ENCODE results near the gene PSMD14.

PSMD14 gene

DNA sequence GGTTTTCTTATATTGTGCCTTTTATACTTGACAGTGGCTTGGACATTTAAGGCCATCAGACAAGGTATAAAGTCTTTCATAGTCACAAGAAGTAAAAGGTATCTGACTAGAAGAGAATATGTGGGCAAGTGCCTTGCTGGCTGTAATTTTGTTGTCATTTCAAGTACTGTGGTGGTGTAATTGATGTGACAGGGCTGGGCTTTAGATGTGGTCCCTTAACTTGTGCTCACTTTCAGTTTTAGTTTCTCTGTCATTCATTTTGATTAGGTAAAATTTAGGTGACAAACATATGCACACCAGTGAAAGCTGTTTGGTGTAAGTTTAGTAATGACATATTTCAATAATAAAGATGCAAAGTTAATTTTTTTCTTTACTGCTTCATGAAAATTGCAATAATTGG is 76.6 kb downstream of the PSMD14 start:
- no peak for DNase-seq (ENCODE audit: low read depth)

DNA sequence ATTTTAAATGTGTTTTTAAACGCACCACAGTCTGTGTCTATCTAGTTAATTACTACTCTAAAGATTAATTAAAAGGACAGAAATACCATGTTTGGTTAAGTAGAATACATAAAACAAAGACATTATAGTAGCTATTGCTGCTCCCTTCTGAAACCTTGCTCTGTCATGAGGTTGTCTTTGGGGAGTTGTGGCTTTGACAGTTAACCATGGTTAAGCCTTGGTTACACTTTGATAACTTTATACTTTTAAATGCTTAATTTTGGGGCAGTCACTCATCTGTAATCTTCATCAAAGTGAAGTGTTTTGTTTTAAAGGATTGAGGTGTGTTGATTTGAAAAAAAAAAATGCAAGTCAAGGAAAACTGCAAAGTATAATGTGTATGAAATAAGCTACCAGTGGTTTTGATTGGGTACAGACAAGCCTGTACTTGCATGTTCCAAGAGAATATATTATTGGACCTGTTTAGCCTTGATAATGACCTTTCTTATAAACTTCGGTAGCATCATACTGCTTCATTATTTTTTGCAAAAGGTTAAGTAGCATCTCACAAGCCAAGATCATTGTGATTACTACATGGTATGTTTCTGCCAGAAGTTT is 78.1 kb downstream of the PSMD14 start:
- no peak for DNase-seq (ENCODE audit: low read depth)

DNA sequence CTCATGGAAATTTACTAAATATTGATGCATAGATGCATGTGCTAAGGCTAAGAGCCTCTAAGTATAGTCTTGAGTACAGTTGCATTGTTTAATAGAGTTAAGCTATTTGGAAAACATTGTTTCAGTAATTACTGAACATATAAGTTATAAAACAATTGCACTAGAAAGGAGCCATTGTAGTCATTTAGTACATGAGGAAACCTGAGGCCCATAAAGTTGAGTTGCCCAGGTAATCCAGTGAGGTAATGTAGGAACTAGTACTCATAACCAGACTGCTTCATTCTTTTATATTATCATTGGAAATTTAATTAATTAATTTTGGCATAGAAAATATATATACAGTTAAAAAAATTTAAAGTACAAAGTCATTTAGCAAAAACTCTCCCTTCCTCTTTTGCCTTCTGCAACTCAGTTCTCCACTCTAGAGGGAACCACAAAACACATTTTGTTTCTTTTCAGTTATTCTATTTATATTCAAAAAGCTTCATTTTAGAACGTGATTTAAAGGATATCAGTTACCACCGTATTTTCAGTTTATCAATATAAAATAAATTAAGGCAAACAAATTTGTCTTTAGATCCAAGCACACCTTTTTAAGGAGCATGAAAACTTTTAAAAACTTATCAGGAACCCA is 80.0 kb downstream of the PSMD14 start:
- DNase-seq (ENCODE audit: low read depth): no peak

GRCh38 chr2:161391737-161392506 is 83.7 kb downstream of the PSMD14 start:
- no peak for DNase-seq (ENCODE audit: low read depth)

GRCh38 chr2:161400076-161400475 is 91.9 kb downstream of the PSMD14 start:
- DNase-seq (ENCODE audit: low read depth): no peak

DNA sequence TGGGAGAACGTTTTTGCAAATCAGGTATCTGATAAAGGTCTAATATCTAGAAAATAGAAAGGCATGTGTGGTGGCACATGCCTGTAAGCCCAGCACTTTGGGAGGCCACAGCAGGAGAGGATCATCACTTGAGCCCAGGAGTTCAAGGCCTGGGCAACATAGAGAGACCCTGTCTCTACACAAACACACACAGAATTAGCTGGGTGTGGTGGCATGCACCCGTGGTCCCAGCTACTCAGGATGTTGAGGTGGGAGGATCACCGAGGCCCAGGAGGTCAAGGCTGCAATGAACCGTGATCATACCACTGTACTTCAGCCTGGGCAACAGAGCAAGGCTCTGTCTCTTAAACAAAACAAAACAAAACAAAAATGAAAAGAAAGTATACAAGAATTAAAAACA is 94.1 kb downstream of the PSMD14 start:
- DNase-seq (ENCODE audit: low read depth): no peak

GRCh38 chr2:161406316-161406715 is 98.1 kb downstream of the PSMD14 start:
- no peak for DNase-seq (ENCODE audit: low read depth)

- no peak for DNase-seq (ENCODE audit: low read depth)
Observed at GRCh38 chr2:161407597-161407996, 99.4 kb downstream of the PSMD14 start.

- no peak for DNase-seq (ENCODE audit: low read depth)
Observed at GRCh38 chr2:161409308-161409907, 101.2 kb downstream of the PSMD14 start.

- no peak for DNase-seq (ENCODE audit: low read depth)
Observed at GRCh38 chr2:161412346-161412745, 104.1 kb downstream of the PSMD14 start.

- DNase-seq (ENCODE audit: low read depth): no peak
Observed at GRCh38 chr2:161414042-161415033, 106.1 kb downstream of the PSMD14 start.

DNA sequence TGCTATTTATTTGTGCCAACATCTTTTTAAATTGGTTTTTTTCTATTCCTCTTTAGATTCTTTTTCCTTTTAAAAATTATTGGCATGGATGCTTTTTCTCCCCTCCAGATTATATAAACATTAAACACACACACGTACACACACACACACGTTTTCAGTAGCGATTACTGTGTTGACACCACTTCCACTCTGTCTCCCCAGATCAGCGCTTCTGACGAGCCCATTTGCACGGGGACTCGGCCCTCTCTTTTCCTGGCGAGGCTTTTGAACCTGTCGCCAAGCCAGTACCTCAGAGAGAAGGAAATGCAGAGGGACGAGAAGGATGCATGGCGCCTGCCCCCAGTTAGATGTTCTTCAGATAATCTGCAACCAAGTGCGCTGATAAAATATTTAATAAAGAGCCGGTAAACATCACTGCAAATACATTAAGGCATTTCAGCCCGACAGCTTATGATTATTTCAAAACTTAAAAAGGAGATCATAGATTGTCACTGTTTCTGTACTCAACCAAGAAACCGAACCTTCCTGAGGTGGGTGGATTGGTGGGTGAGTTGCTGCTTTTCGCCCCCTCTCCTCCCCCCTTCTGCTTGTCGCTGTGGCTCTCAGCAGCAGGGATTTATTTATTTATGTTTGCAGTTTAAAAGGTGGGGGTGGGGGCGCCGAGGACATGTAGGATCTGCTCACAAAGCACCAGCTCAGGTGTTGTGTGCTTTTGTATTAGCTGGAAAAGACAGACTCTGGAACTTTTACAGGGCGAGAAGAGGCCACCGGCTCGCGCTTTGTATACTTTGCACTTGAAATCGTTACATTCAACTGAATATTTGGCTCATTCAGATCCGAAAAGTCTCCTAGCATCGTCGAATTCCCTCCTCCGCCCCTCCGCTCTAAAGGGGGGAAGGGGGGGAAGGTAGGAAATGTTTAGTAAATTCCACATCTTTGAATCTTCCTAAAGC is 107.1 kb downstream of the PSMD14 start:
- no peak for DNase-seq (ENCODE audit: low read depth)

DNA sequence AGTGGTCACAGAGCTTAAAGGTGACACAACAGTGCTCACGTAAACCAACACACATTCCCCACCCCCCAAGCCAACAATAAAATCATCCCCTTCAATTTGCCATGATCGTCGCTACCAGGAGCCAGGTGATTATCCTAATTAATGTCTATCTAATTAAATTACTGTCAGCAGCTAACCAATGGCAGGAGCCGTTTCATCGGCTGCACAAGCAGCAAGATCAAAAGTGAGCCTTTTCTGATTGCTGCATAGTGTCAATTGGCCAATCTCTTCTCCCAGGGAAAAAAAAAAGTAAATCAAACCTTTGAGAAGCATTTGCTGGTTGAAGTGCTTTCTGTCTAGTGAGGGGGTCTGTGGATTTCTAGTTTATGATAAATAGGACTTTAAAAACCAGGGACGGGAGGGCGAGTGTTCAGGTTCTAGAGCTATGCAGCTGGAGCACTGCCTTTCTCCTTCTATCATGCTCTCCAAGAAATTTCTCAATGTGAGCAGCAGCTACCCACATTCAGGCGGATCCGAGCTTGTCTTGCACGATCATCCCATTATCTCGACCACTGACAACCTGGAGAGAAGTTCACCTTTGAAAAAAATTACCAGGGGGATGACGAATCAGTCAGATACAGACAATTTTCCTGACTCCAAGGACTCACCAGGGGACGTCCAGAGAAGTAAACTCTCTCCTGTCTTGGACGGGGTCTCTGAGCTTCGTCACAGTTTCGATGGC is 107.9 kb downstream of the PSMD14 start, which contains the start of gene TBR1:
TBR1 (plus strand) TSS at position 311 of the 721 bp plus-strand sequence; CDS start at position 425, 114 bp downstream.
- DNase-seq (ENCODE audit: low read depth): no peak

DNA sequence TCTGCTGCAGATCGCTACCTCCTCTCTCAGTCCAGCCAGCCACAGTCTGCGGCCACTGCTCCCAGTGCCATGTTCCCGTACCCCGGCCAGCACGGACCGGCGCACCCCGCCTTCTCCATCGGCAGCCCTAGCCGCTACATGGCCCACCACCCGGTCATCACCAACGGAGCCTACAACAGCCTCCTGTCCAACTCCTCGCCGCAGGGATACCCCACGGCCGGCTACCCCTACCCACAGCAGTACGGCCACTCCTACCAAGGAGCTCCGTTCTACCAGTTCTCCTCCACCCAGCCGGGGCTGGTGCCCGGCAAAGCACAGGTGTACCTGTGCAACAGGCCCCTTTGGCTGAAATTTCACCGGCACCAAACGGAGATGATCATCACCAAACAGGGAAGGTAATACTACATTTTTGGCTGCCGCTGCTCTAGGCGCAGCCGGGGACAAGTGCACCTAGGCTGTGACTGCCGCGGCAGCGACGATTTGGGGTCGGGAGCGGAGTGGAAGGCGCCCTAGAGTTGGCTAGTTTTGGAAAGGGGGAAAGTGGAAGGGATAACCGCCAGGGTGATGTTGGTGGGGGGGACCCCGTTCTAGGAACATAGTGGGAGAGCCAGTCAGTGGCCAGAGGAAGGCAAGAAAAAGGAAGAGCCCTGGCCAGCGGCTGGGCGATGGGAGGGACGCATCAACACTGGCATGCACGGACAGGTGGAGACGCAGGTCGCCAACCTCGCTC is 108.6 kb downstream of the PSMD14 start:
- no peak for DNase-seq (ENCODE audit: low read depth)

DNA sequence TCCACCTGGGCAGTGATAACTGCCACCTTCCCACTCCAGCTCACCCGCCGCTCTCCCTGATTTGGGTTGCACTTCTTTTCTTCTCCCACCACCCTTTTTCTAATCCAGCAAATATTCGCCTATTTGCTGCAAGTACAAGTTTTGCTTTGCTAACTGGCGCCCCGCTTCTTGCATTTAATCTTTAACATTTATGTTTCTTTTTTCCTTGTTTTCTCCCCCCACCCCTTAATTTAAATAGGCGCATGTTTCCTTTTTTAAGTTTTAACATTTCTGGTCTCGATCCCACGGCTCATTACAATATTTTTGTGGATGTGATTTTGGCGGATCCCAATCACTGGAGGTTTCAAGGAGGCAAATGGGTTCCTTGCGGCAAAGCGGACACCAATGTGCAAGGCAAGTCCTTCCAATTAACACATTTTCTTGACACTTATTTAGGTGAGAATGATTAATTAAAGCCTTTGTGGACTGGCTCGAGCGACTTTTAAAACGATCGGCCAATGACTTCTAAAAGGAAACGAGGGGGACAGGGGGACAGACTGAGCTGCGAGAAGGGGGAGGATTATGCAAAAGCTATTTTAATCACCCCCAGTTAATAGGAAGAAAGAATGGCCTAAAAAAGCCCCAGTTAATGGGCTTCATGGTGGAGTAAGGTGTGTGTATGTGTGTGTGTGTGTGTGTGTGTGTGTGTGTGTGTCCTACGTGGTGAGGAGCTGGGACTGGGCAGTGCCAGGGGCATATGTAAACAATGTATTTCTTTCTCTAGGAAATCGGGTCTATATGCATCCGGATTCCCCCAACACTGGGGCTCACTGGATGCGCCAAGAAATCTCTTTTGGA is 109.4 kb downstream of the PSMD14 start:
- no peak for DNase-seq (ENCODE audit: low read depth)

- DNase-seq (ENCODE audit: low read depth): no peak
Observed at GRCh38 chr2:161418275-161418714, 110.1 kb downstream of the PSMD14 start.

DNA sequence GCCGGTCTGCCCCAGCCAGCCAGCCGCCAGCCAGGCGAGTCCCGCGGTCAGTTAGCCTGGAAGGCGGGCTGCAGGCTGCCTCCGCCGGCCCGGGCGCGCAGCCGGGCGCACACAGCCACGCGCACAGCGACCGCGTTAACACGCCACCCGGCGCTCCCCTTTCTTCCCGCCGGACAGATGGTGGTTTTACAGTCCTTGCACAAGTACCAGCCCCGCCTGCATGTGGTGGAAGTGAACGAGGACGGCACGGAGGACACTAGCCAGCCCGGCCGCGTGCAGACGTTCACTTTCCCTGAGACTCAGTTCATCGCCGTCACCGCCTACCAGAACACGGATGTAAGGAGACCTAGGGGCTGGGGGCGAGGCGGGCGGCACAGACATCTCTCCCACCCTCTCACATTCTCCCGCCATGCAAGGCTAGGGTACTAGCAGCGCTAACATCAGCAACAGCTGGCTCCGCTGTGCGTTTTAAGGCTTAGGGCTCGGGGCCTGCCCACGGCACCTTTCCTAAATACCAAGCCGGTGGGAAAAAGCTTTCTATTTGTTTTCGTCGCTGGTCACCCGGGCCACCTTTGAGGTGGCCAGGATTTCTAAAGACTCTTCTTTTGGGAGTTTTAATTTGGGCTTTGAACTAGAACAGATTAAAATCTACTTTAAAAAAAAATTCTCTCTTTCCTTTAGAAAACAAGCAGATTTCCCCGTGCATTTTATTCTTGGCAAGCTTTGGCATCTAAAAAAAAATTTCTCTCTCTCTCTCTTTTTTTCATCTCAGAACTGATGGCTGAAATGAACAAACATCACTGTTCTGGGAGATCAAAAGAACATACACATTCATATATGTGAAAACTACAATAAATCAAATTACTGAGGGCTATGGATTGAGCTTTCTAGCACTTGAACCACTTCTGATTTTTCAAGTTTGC is 110.8 kb downstream of the PSMD14 start:
- no peak for DNase-seq (ENCODE audit: low read depth)
